ENCODE results near the gene AFAP1L2.

DNA sequence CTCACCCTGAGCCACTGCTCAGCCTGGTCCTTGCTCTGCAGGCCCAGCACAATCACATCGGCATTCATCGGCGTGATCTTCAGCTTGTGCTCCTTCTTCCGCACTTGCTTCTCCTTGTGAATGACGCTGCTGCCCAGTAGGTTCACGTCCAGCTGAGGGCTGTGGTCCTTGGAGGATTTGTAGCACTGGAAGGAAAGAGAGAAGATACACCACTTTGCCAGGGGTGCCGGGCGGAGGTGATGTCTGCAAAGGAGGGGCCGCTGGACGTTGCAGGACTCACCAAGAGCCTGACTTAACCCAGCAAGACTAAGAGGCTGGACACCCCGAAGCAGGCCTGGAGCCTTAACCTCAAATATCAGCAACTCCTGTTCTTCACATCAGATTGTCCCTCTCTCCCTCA lies 90.4 kb downstream of the AFAP1L2 start:
- TF ChIP-seq CTCF (IDR thresholded peaks at IDR 0.05): no peak
- no peak for TF ChIP-seq POLR2AphosphoS5 (IDR thresholded peaks at IDR 0.05; ENCODE audit: low read depth, low read length)

Data from Panc1 (cell line).